ENCODE measurements around the gene AGBL4.

The AGBL4 gene

DNA sequence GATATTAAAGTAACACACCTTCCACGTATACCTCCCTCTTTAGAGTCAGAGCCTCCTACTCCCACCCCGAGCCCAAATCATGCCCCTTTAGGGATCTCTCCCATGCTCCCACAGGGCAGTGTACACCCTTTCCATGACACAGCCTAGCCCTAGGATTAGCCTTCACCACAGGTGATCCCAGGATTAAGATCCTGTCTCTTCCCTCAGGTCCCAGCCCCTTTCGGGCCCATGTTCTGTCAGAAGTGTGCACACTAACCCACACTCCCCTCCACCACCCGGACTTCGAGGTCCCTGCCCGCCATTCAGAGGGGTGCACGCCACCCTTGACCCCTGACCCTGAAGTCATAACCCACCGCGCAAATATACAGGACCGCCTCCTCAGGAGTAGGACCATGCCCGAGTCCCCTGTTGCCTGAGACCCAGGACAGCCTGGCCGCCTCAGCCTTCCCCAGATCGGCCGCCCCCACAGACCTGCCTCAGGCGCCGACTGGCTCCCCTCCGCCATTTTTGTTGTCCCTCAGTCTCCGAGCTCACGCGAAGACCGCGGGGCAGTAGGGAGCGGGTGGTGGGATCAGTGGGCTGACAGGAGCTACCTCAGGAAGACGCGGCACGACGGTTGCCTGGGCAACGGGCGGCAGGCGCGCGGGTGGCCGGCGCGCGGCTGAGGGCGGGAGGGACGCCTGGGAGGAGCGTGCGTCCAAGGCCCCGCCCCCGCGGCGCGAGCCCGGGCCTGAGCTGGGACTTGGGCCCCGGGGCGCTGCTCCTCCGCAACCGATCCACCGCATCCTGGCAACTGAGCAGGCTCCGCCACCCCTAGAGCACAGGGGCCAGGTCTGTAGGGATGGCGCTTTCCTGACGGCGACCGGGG is at the start of gene AGBL4:
Gene AGBL4, minus strand, starts transcription at position 663 of the 868 bp plus-strand sequence.
- Histone ChIP-seq H3K4me3 (ENCODE audit: low read depth, low read length) (peak within 1 kb of the TSS; percentile 61), H3K36me3 (no peaks in the 10 kb centered on the region), H3K27ac (peak within 1 kb of the TSS; percentile 62), H3K9me3 (ENCODE audit: severe bottlenecking) (no peaks in the 10 kb centered on the region), H3K27me3 (ENCODE audit: insufficient read depth, low read depth, severe bottlenecking) (no peaks in the 10 kb centered on the region)
- DNase-seq: peak; percentile 81
- TF ChIP-seq, protein P1, sequence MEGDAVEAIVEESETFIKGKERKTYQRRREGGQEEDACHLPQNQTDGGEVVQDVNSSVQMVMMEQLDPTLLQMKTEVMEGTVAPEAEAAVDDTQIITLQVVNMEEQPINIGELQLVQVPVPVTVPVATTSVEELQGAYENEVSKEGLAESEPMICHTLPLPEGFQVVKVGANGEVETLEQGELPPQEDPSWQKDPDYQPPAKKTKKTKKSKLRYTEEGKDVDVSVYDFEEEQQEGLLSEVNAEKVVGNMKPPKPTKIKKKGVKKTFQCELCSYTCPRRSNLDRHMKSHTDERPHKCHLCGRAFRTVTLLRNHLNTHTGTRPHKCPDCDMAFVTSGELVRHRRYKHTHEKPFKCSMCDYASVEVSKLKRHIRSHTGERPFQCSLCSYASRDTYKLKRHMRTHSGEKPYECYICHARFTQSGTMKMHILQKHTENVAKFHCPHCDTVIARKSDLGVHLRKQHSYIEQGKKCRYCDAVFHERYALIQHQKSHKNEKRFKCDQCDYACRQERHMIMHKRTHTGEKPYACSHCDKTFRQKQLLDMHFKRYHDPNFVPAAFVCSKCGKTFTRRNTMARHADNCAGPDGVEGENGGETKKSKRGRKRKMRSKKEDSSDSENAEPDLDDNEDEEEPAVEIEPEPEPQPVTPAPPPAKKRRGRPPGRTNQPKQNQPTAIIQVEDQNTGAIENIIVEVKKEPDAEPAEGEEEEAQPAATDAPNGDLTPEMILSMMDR (IDR thresholded peaks at IDR 0.05; ENCODE audit: low read depth, low read length): no peak

GRCh38 chr1:50066806-50067205 is 43.1 kb upstream of the AGBL4 start:
- no peaks in the 10 kb centered on the region for H3K9me3 ChIP-seq (ENCODE audit: severe bottlenecking)
- H3K4me3 ChIP-seq (ENCODE audit: low read depth, low read length): no peak overlapping the region
- TF ChIP-seq, protein P1 (IDR thresholded peaks at IDR 0.05; ENCODE audit: low read depth, low read length): no peak
- no peaks in the 10 kb centered on the region for H3K27me3 ChIP-seq (ENCODE audit: insufficient read depth, low read depth, severe bottlenecking)
- no peak for DNase-seq
- no peaks in the 10 kb centered on the region for H3K36me3 ChIP-seq
- H3K27ac ChIP-seq: no peak overlapping the region

GRCh38 chr1:50060279-50060678 is 36.5 kb upstream of the AGBL4 start:
- DNase-seq: no peak
- Histone ChIP-seq H3K27me3 (ENCODE audit: insufficient read depth, low read depth, severe bottlenecking) (no peaks in the 10 kb centered on the region), H3K9me3 (ENCODE audit: severe bottlenecking) (no peaks in the 10 kb centered on the region), H3K36me3 (no peaks in the 10 kb centered on the region), H3K4me3 (ENCODE audit: low read depth, low read length) (no peak overlapping the region), H3K27ac (no peak overlapping the region)
- TF ChIP-seq, protein P1 (IDR thresholded peaks at IDR 0.05; ENCODE audit: low read depth, low read length): no peak

DNA sequence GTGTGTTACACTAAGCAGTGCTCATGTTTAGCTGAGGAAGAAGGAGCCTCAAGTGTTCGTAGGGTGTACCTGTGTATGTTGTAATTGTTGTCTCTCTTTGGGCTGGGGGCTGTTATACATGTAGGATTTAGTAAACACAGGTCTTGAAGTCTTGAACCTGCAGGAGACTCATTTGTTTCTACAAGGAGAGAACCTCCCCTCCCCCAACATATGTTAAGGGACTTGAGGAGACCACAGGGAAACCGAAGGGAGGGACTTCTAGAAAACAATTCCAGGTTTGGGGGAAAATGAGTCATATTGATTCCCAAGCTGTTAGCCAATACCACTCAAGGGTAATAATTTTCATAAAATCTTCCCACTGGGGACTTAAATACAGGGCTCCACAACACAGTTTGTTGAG is 25.0 kb upstream of the AGBL4 start:
- no peak overlapping the region for H3K27ac ChIP-seq
- H3K4me3 ChIP-seq (ENCODE audit: low read depth, low read length): no peak overlapping the region
- no peaks in the 10 kb centered on the region for H3K36me3 ChIP-seq
- H3K9me3 ChIP-seq (ENCODE audit: severe bottlenecking): no peaks in the 10 kb centered on the region
- DNase-seq: no peak
- TF ChIP-seq, protein P1 (IDR thresholded peaks at IDR 0.05; ENCODE audit: low read depth, low read length): no peak
- H3K27me3 ChIP-seq (ENCODE audit: insufficient read depth, low read depth, severe bottlenecking): no peaks in the 10 kb centered on the region

GRCh38 chr1:50047916-50048694 is 24.4 kb upstream of the AGBL4 start:
- no peak for DNase-seq
- no peak overlapping the region for H3K27ac ChIP-seq
- H3K9me3 ChIP-seq (ENCODE audit: severe bottlenecking): no peaks in the 10 kb centered on the region
- no peaks in the 10 kb centered on the region for H3K27me3 ChIP-seq (ENCODE audit: insufficient read depth, low read depth, severe bottlenecking)
- TF ChIP-seq, protein P1 (IDR thresholded peaks at IDR 0.05; ENCODE audit: low read depth, low read length): no peak
- no peak overlapping the region for H3K4me3 ChIP-seq (ENCODE audit: low read depth, low read length)
- H3K36me3 ChIP-seq: no peaks in the 10 kb centered on the region
